GM12878 (cell line): ENCODE measurements around the gene LRRC23. TPM values are rescaled to one million over a fixed set of nuclear protein-coding genes. Genes with fewer than 3 reads are reported as not detected.

Experiments used
- ATF7 ChIP-seq: fragments of 450-650 bp; IDR thresholded peaks from 2 replicates; pipeline ENCODE4 v1.6.1; 2016; ENCODE audit warnings: low read depth, mild to moderate bottlenecking
- BMI1 ChIP-seq: fragments of 450-650 bp; IDR thresholded peaks from 2 replicates; pipeline ENCODE4 v1.6.1; 2016; ENCODE audit warnings: mild to moderate bottlenecking, moderate library complexity, borderline replicate concordance
- CHD4 ChIP-seq: fragments of 200-600 bp; sonication (generic); IDR thresholded peaks from 2 replicates; pipeline ENCODE4 v1.6.1; 2016; ENCODE audit warnings: mild to moderate bottlenecking
- ESRRA ChIP-seq: IDR thresholded peaks from 2 replicates; pipeline ENCODE4 v1.6.1; 2012; ENCODE audit warnings: mild to moderate bottlenecking, low read length, improper control_type of control experiment
- FOXM1 ChIP-seq: IDR thresholded peaks from 2 replicates; pipeline ENCODE4 v1.6.1; 2012; ENCODE audit warnings: low read depth, mild to moderate bottlenecking, inconsistent platforms, low read length, moderate library complexity
- HSF1 ChIP-seq: fragments of 150-350 bp; IDR thresholded peaks from 2 replicates; pipeline ENCODE4 v1.6.1; 2014; ENCODE audit warnings: mild to moderate bottlenecking, low read depth, low read length
- IRF5 ChIP-seq: fragments of 450-650 bp; IDR thresholded peaks from 2 replicates; pipeline ENCODE4 v1.6.1; 2017; ENCODE audit warnings: borderline replicate concordance
- MXI1 ChIP-seq: fragments of 150-350 bp; IDR thresholded peaks from 2 replicates; pipeline ENCODE4 v1.6.1; 2011; ENCODE audit warnings: low read depth, mild to moderate bottlenecking, inconsistent platforms, low read length, improper control_type of control experiment
- NR2C1 ChIP-seq: fragments of 450-650 bp; IDR thresholded peaks from 2 replicates; pipeline ENCODE4 v1.6.1; 2017; ENCODE audit warnings: antibody characterized with exemption, mild to moderate bottlenecking, moderate library complexity
- PML ChIP-seq: IDR thresholded peaks from 2 replicates; pipeline ENCODE4 v1.6.1; 2012; ENCODE audit warnings: low read length, inconsistent platforms
- RAD21 ChIP-seq: IDR thresholded peaks from 2 replicates; pipeline ENCODE4 v1.6.1; 2011; ENCODE audit warnings: mild to moderate bottlenecking, low read depth, low read length, moderate library complexity; ENCODE audit not compliant: insufficient read depth
- RAD51 ChIP-seq: fragments of 450-650 bp; IDR thresholded peaks from 2 replicates; pipeline ENCODE4 v1.6.1; 2016; ENCODE audit warnings: moderate library complexity, mild to moderate bottlenecking, inconsistent platforms
- RELB ChIP-seq: fragments of 450-650 bp; IDR thresholded peaks from 2 replicates; pipeline ENCODE4 v1.6.1; 2017; ENCODE audit warnings: low read depth, mild to moderate bottlenecking, moderate library complexity
- SIN3A ChIP-seq: IDR thresholded peaks from 2 replicates; pipeline ENCODE4 v1.6.1; 2012; ENCODE audit warnings: low read depth, low read length, improper control_type of control experiment
- SIX5 ChIP-seq: IDR thresholded peaks from 2 replicates; pipeline ENCODE4 v1.6.1; 2011; ENCODE audit warnings: mild to moderate bottlenecking, low read depth, low read length, moderate library complexity; ENCODE audit not compliant: severe bottlenecking
- SMAD5 ChIP-seq: IDR thresholded peaks from 2 replicates; pipeline ENCODE4 v1.6.1; 2016; ENCODE audit warnings: antibody characterized with exemption, low read depth
- polyA plus RNA-seq, 11 experiments: library from polyadenylated mRNA; depleted of rRNA in 4 of 11; unstranded in 6 of 11; stranded (reverse) in 5 of 11; fragments of >200 nt; fragmentation: Nextera tagmentation in 4 of 11; fragmentation: Illumina TruSeq in 1 of 11; extraction: Ambion mirVana in 4 of 11; extraction: Trizol in 1 of 11; gene quantifications; 1 replicate in 1 of 11; 2 replicates in 10 of 11; pipeline versions ENCODE4 v1.2.1 to v1.2.3, GENCODE V29; 2011 to 2016; ENCODE audit warnings: inconsistent platforms in 2 of 11, missing spikeins in 2 of 11, low read depth in 1 of 11
- total RNA-seq, 4 experiments: library from RNA; depleted of rRNA in 3 of 4; stranded (reverse); fragments of >200 nt in 3 of 4; fragmentation: Illumina TruSeq in 1 of 4; extraction: Trizol in 1 of 4; gene quantifications; 2 replicates each; pipeline versions ENCODE4 v1.2.1 to v1.2.3, GENCODE V29; 2013 to 2021
- TF ChIP-seq, protein P1 (sequence below): fragments of 450-650 bp; IDR thresholded peaks from 2 replicates; pipeline ENCODE4 v1.6.1; 2017; ENCODE audit warnings: mild to moderate bottlenecking
- TF ChIP-seq, protein P2 (sequence below): IDR thresholded peaks from 2 replicates; pipeline ENCODE4 v1.6.1; 2012; ENCODE audit warnings: improper control_type of control experiment, low read depth, low read length; ENCODE audit not compliant: insufficient replicate concordance

Gene LRRC23
- total and polyA plus RNA-seq, 10 of the 15 experiments (the other 5 are each of a cell fraction or from before 2014, with no cell fraction given) = 1.4 to 6.9 (median 3.4) TPM

- TF ChIP-seq HSF1 (no peak; the same call in 1 of the 2 replicates), RELB (peak; percentile 47; the same call in 1 of the 2 replicates), SIN3A (no peak), SMAD5 (peak; percentile 69; the same call in 1 of the 2 replicates), RAD51 (no peak), BMI1 (no peak), NR2C1 (no peak), MXI1 (peak; percentile 96), FOXM1 (no peak), CHD4 (no peak), ESRRA (no peak), PML (no peak), IRF5 (no peak), ATF7 (peak; percentile 32; the same call in 1 of the 2 replicates), SIX5 (peak; percentile 38), RAD21 (peak; percentile 35)
- TF ChIP-seq, protein P1, sequence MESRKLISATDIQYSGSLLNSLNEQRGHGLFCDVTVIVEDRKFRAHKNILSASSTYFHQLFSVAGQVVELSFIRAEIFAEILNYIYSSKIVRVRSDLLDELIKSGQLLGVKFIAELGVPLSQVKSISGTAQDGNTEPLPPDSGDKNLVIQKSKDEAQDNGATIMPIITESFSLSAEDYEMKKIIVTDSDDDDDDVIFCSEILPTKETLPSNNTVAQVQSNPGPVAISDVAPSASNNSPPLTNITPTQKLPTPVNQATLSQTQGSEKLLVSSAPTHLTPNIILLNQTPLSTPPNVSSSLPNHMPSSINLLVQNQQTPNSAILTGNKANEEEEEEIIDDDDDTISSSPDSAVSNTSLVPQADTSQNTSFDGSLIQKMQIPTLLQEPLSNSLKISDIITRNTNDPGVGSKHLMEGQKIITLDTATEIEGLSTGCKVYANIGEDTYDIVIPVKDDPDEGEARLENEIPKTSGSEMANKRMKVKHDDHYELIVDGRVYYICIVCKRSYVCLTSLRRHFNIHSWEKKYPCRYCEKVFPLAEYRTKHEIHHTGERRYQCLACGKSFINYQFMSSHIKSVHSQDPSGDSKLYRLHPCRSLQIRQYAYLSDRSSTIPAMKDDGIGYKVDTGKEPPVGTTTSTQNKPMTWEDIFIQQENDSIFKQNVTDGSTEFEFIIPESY = no peak
- TF ChIP-seq, protein P2, sequence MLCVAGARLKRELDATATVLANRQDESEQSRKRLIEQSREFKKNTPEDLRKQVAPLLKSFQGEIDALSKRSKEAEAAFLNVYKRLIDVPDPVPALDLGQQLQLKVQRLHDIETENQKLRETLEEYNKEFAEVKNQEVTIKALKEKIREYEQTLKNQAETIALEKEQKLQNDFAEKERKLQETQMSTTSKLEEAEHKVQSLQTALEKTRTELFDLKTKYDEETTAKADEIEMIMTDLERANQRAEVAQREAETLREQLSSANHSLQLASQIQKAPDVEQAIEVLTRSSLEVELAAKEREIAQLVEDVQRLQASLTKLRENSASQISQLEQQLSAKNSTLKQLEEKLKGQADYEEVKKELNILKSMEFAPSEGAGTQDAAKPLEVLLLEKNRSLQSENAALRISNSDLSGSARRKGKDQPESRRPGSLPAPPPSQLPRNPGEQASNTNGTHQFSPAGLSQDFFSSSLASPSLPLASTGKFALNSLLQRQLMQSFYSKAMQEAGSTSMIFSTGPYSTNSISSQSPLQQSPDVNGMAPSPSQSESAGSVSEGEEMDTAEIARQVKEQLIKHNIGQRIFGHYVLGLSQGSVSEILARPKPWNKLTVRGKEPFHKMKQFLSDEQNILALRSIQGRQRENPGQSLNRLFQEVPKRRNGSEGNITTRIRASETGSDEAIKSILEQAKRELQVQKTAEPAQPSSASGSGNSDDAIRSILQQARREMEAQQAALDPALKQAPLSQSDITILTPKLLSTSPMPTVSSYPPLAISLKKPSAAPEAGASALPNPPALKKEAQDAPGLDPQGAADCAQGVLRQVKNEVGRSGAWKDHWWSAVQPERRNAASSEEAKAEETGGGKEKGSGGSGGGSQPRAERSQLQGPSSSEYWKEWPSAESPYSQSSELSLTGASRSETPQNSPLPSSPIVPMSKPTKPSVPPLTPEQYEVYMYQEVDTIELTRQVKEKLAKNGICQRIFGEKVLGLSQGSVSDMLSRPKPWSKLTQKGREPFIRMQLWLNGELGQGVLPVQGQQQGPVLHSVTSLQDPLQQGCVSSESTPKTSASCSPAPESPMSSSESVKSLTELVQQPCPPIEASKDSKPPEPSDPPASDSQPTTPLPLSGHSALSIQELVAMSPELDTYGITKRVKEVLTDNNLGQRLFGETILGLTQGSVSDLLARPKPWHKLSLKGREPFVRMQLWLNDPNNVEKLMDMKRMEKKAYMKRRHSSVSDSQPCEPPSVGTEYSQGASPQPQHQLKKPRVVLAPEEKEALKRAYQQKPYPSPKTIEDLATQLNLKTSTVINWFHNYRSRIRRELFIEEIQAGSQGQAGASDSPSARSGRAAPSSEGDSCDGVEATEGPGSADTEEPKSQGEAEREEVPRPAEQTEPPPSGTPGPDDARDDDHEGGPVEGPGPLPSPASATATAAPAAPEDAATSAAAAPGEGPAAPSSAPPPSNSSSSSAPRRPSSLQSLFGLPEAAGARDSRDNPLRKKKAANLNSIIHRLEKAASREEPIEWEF = no peak
Observed at GRCh38 chr12:6937481-6938352, 33.1 kb downstream of the LRRC23 start (continued).
